MV-4-11 (cell line): ENCODE results near the gene ITM2B.

Source experiments
- DNase-seq: peaks from one replicate; lab custom pipeline; 2025; lab: John Stamatoyannopoulos, UW

The ITM2B gene

DNA sequence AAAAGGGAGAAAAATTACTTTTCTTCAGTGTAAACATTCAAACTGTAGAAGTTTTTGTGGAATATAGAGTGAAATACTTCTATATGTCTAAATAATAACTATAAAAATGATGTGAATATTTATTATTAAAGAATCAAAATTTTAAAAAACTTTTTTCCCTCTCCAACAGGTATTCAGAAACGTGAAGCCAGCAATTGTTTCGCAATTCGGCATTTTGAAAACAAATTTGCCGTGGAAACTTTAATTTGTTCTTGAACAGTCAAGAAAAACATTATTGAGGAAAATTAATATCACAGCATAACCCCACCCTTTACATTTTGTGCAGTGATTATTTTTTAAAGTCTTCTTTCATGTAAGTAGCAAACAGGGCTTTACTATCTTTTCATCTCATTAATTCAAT is 28.0 kb downstream of the ITM2B start:
- no peak for DNase-seq

DNA sequence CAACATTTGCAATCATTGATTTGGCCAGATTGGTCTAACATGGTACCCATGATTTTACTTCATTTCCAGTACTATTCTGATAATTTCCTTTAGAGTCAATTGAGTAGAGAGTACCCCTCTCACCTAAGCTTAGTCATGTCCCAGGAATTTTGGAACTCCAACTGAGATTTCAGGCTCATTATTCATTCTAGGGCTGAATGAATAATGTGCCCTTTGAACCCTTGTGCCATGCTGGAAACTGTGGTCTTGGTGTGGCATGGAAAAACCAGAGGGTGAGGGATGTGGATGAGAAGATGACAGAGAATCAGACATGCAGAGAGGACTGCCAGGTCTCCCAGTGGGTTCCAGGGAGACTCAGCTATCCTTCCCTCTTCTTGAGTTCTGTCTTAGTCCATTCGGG is 30.2 kb downstream of the ITM2B start:
- no peak for DNase-seq

GRCh38 chr13:48264058-48264457 is 31.1 kb downstream of the ITM2B start:
- DNase-seq: peak; percentile 46

- DNase-seq: peak; percentile 85
These were observed 32.3 kb downstream of the ITM2B start for GRCh38 chr13:48265217-48265815.

DNA sequence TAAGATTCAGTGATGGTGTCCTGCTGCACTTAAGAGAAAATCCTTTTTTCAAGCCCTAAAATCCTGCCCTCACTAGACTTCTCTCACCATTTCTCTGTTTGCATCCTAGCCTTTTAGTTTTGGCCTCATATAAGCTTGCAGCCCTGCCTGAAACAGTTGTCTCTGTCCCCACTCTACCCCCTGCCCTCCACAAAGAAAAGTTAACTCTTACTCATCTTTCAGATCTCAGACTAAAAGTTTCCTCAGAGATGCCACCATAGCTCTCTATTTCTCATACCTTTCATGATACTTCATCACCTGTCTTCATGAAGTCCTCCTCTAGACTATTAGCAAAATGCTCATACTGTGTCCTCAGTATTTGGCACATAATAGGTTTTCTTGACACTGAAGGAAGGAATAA is 33.1 kb downstream of the ITM2B start:
- no peak for DNase-seq

DNA sequence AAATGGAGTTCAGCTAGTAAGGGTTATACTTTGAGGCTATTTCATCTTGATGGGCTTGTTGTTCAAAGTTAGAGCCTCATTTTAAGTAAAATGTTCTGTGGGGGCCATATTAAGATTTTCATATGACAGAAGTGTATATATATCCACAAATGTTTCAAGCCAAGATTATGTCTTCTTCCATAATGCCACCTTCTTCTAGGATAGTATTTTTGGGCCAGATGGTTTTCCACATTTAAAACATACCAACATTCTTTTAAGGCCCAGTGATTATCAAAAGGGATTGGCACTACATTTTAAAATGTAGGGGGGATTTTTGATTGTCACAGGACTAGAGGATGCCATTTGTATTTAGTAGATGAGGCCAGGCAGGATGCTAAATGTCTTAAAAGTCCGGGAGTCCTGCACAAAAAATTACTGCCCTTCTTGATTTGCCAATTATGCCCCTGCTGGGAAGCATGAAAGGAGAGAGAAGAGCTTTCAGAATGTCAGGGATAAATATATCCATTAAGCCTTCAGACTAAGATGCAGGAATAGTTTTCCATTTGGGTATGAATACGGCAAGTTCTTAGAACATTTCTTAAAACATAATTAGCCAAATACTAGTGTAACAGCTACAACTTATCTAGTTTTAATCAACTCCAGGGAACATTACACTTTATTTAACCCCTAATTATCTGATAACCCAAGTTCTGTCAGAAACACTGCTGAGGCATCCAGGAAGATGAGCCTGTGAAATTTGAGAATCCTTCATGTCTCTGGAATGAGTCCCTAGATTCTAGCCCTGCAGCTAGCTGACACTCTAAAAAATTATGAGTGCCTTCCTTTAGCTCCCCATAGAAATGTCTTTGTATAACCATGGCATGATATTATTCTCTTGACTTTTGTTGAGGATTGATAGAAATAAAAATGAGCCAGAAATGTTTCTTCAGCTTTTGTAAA is 34.0 kb downstream of the ITM2B start:
- no peak for DNase-seq

DNA sequence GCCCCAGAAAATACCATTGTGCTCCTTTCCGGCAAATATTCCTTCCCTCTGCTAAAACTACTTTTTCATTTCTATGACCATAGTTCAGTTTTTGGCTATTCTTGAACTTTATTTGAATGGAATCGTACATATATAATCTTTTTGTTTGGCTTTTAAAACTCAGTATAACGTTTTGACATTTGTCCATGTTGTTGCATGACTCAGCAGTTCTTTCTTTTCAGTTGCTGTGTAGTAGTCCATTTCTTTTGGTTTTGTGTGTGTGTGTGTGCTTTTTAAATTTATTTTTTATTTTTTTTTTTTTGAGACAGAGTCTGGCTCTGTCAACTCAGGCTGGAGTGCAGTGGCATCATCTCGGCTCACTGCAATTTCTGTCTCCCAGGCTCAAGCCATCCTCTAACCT is 35.0 kb downstream of the ITM2B start:
- no peak for DNase-seq

- DNase-seq: no peak
These were observed 40.3 kb downstream of the ITM2B start for GRCh38 chr13:48273346-48273745.

DNA sequence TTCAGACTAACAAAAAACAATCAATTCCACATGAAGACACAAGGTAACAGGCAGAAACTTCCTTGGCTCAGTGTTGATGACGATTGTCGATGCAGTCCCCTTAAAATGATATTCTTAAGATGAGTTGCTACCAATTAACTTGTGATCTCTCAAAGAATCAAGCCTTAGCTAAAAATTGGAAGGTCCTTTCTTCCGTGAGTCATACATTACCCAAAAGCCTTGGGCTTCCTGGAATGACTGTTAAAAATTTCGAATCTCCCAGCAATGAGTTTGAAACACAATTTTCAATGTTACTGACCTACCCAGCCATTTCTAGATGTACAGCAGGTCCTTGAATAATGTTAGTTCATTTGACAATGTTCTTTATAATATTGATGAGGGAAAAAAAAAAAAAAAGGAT is 42.5 kb downstream of the ITM2B start:
- DNase-seq: no peak

- DNase-seq: no peak
These were observed 45.8 kb downstream of the ITM2B start for GRCh38 chr13:48278806-48279205.

DNA sequence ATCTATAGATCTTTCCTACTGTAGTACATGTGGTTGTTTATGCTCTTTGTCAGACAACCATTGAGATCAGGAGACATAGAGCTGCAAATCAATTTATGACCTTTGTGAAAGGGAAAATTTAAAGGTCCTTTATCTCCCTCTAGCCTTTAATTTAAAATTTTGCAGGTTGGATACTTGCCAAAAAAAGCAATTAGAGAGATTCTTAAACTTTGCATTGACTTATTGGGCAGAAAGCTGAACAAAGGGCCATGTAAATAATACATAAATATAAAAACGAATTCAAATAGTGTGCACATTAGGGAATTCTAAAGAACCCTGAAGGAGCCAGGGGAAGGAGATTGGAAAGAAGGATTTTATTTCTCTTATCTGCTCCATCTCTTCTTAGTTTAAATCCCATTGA is 48.5 kb downstream of the ITM2B start:
- DNase-seq: no peak

DNA sequence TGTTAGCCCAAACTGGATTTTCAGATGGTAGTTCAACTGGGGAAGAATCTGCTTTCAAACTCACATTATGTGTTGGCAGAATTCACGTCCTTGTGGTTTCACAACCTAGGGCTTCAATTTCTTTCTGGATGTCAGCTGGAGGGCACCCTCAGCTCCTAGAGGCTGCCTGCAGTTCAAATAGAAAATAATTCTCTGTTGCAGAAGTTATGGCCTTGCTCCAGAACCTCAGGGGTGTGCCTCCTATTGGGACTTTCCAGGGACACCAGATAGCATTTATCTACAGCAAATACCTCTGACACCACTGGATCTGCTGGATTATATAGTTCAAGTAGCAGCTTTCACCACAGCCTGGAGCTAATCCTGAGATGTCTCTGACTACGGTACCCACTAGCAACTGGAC is 58.7 kb downstream of the ITM2B start:
- no peak for DNase-seq

GRCh38 chr13:48292650-48293049 is 59.6 kb downstream of the ITM2B start:
- DNase-seq: no peak

GRCh38 chr13:48294653-48295052 is 61.6 kb downstream of the ITM2B start:
- no peak for DNase-seq

DNA sequence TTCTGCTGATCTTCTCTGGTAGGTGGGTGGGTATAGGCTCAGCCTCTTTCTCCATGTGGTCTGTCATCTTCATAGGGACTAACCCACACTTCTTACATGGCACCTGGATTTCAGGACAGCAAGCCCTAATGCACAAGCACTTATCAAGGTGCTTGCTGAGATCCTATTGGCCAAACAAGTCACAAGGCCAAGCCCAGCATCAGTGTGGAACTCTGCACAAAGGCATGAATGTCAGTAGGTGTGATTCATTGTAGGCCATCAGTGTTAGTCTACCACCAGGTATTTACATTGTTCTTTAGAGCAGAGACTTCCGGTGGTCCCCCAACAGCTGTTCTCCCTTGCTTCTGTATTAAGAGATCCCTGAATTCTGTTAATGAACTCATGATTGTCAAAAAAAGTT is 62.3 kb downstream of the ITM2B start:
- no peak for DNase-seq

- peak; percentile 75 for DNase-seq
These were observed 63.5 kb downstream of the ITM2B start for GRCh38 chr13:48296528-48296927.

GRCh38 chr13:48297131-48297786 is 64.3 kb downstream of the ITM2B start:
- no peak for DNase-seq

DNA sequence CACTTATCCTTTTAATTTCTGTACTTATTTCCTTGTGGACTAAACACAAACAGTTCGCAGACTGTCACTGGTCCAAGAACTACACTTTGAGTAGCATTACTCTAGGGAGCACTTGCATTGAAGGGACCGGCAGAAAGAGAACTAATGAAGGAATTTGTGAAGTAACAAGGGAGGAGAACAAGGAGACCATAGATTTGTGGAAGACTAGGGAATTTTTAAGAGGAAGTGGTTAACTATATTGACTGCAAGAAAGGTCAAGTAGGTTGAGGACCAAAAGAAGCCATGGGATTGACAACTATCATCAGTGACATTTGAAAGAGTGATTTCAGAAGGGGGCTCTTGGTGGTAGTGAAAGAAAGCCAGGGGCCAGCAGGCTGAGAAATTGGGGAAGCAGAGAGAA is 66.6 kb downstream of the ITM2B start:
- no peak for DNase-seq

DNA sequence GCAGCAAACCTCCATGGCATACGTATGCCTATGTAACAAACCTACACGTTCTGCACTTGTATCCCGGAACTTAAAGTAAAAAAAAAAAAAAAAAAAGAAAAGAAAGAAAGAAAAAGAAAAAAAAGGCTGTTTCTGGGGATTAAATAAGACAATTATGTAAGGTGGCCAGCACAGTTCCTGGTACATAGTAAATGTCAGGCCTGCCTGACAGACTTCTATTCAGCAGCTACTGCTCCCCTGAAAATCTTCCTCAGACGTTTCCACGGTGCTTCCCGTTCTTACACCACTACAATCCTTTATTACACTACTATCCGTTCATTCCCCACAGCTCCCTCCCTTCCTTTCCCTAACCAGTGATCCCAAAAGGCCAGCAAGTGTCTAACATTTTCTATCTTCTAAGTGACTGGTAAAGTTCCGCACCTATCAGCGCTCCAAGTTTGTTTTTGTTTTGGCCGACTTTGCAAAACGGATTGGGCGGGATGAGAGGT is 69.9 kb downstream of the ITM2B start:
- peak; percentile 18 for DNase-seq

- DNase-seq: peak; percentile 83
These were observed 70.5 kb downstream of the ITM2B start, which contains the start of gene RB1 for GRCh38 chr13:48303359-48304142. Gene RB1, plus strand, starts transcription at chr13:48303751. Its CDS starts 162 bp downstream, at chr13:48303913.

GRCh38 chr13:48304143-48304876 is 71.3 kb downstream of the ITM2B start:
- peak; percentile 95 for DNase-seq
